Measurements from ENCODE around the gene BCL11B.
"Not testable (repeated sequence)": the region's sequence is repeated elsewhere in the genome, so short reads cannot be mapped to it uniquely, and the experiment has no call there.

BCL11B gene

DNA sequence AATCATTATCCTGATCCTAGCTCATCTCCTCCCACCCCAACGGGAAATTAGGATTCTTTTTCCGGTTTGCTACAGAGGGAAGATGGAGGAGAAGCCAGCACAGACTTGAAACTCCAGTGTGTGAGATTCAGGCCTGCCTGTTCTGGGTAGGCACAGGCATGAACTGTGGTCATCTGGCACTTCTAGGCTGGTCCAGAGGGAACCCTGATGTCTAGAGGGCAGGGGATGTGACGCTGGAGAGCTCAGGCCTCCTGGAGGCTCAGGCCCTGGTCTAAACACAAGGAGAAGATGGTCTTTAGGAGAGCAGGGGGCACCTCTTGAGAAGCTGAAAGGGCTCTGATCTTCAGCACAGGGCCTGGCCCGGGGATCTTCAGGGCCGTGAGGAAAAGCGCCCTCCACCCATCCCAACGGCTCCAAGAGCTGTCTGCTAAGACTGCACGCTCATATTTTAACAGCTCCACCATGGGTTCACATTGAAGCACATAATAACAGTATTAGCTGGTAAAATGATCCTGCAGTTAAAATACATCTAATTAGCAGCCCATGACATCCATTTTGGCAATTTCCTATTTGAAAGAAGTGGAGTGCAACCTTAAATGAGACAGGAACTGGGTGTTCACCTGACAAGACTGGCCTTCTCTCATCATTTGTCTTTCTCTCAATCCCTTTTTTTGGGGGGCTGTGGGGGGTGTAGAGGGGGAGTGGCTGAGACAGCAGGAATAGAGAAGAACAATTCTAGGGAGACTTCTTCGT lies 35.4 kb downstream of the BCL11B start:
- no peak for DNase-seq

DNA sequence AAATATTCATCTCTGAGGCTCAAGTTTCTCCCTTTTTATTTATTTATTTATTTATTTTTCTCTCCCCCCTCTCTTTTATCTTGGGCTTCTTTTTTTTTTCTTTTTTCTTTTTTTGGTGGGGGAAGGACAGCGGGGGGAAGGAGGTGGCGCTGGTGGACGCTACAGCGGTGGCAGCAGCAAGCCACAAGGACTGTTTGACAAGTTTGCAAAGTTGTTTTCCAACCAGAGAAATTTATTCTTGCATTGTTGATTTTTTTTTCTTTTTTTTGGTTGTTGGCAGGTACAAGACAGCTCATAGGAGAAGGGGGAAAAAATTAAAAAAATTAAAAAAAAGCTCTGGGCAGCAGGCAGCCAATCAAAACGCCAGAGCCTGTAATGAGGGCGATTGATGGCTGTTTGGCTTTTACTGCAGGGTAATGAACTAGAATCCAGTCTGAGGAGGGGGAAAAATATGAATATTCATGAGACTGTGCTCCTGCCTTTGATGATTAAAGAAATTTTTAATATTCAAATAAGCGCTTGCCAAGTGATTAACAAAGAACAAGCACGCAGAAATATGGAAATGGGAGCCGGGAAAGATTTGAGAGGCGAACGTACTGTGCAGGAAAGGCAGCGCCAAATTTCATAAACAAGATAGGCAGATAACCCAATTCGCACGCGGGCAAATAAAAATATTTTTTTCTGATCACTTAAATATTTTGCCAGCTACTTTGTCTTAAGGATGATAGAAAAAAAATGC lies 36.2 kb downstream of the BCL11B start:
- no peak for DNase-seq

DNA sequence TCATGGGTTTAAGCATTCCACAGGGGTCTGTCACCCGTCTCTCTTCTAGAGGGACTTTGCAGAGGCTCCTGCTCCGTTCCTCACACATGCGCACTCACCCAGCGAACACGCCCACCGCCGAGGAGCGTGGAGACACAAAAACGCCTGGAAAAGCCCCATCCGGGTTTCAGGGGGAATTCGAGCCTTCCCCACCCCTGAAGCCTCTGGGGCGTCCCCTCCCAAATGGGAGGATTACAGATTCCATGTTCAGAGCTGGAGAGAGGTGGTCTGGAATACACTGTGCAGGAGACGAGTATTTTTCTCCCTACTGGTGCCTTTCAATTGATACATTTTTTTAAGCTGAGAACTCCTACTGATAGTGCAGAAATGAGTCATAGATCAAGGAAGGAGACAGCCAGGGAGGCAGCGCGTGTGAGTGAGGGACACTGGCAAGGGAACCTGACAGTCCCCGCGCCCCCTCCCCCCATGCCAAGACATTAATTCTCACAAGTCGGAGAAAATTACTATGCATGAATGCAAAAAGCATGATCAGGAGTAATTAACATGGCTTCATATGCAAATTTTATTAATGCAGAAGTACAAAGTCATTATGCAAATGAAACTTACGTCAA lies 36.9 kb downstream of the BCL11B start:
- DNase-seq: no peak

DNA sequence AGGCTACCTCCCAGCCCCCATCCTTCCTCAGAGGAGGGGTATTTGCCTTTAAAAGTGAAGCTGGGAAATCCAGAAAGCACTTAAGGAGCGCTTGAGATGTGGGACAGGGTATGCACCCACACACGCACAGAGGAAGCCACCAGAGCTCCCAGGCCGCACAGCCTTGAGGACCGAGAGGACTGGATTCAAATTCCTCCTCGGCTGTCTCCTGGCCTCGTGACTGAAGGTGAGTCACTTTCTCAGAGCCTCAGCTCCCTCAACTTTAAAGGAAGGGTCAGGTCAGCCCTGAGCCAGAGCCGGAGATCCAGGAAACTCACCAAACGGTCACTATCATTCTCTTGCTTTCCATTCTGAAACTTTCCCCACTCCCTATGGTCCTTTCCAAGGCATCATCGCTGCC lies 37.6 kb downstream of the BCL11B start:
- DNase-seq: no peak

DNA sequence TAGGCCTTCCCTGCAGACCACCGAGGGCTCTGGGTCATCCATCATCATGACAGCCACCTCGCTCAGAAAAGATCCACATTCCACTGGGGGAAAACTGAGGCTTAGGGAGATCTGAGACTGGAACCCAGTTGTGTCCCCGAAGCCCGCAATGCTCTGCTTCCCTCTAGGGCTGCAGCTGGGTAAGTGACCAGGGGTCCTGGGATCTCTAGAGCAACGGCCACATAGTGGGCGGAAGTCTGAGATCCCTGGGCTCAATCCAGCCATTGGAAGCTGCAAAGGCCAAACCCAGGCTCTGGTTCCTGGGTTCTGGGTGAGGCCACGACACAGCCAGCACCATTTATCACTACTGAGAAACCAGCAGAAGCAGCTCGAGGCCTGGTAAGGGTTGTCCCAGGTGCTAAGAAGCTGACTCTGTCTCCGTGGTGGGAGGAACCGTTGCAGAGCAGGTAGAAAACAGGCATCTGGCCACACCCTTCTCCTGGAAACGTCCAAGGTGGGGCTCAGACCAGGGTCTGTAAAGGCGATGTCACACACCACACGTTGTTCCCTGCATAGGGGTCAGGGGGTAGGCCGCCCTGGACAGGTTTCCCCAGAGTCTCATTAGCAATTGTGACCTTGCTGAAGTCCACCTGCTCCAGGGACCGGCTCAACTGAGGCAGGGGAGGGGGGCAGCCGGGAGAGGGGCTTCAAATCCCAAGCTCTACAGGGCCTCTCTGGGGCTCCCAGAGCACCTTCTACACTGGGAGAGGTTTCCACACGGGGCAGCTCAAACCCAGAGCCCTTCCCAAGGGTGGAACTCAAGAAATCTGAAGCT lies 38.6 kb downstream of the BCL11B start:
- no peak for DNase-seq

DNA sequence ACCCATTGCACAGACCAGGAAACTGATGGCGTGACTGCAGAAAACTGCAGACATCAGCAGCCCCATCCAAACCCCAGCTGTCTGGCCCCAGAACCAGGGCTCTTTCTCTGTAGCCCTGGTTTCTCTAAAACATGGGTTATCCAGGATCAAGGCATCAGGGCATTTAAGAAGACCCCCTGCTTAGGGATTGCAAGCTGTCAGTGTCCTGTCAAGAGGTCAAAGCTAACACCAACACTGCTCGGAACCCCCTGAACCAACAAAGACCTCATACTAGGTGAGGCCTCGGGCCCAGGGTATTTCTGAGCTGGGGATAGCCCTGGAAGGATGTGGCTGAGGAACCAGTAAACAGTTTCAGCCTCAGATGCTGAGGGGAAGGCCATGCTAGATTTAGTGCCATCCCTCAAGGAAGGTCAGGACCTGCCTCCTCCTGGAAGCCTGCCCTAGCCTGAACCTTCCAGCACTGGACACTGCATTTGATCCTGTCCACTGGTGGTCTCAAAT lies 39.2 kb downstream of the BCL11B start:
- DNase-seq: no peak

DNA sequence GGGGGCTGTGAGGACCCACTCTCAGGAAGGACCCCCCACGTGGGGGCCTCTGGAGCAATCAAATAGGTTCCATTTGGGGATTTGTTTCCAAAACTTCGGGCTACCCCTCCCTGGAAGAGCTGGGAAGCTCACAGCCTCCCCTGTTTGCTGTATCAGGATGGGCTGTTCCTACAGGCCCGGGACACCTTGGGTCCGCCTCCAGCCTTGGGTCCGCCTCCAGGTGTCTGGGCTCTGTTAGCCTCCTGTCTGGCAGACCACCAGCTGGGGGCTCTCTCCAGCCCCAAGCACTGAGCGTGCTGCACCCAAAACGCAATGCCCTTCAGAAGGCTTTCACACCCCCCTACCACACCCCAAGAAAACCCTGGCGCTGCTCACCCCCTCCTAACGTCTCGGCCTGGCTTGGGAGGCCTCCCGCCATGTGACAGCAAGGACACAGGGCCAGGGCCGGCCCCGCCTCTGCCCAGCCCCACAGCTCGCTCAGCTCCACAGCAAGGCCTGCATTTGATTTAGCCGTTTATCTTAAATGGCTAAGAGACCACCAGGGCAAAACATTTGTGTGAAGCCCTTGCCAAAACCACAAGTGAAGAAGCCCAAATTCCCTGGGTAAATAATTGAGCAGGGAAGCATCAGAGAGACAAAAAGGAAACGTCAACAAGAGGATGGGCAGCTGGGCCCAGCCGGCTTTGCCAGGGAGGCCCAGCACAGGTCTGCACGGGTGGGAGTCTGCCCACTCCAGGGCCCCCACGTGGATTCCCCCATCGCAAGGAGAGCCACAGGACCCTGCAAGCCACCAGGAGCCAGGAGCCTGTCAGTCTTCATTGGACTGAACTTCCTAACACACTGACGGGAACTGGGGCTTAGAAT lies 39.9 kb downstream of the BCL11B start:
- no peak for DNase-seq

DNA sequence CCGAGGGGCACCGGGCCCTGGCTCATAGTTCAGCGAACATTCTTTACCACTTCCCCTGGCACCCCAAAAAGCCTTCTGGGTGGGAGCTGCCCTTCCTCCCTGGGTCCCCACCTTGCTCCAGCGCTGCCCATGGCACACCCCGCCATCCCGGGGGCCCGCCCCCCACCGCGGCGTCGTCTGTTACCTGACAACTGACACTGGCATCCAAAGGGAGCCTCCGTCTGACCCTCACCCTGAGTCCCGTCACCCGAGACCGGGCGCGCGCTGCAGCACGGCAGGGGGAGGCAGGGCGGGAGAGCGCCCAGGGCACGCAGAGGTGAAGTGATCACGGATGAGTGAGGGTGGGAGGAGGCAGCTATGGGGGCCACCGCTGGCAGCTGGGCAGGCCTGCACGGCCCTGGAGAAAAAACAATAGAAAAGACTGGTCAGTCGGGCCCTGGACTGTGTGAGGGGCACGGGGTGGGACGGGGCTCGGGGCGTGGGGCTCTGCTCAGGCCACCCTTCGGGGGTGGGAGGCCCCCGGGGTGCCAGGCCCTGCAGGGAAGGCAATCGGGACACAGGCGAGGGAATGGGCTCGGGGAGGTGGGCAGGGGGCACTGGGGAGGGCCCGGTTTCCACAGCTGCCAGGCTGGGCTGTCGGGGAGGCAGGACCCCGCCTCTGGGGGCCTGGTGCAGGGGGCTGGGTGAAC lies 40.7 kb downstream of the BCL11B start:
- no peak for DNase-seq

DNA sequence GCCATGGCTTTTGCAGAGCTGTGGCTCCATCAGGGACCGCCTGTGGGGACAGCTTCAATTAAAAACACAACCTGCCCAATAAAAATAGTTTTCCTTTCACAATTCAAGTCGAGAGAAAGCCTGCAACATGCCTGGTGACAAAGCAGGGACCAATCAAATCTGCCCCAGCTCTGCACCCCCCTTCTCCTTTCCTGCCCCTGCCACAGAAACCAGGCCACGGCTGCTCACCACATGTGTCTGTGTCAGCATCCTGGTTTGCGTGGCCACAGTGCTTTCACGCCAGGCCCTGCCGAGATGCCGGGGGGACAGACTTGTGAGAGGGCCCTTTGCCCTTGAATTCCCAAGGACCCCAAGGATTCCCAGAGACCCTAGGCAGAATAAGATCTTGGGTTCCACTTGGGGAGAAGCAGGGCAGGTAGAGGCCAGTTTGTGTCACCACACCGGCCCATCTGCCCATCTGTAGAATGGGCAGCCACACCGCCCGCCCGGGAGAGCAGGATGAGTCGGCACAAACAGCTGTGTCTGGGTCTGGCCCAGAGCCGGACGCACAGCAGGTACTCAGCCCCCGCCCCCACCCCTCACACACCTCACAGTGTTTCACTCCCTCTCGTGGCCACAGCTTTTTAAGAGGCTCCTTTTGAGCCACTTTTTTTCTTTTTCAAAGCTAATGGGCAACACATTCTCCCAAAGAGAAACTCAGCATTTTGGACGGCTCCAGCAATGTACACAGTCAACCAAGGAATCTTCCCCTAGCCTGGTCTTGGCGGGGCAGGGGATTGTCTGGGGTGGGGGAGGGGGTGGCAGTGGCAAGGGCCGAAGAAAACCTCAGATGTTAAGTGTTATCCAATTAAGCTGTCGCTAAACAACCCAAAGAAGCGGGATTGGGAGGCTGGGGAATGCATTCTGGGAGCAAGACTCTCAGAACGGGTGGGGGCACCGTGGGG lies 41.5 kb downstream of the BCL11B start:
- no peak for DNase-seq

DNA sequence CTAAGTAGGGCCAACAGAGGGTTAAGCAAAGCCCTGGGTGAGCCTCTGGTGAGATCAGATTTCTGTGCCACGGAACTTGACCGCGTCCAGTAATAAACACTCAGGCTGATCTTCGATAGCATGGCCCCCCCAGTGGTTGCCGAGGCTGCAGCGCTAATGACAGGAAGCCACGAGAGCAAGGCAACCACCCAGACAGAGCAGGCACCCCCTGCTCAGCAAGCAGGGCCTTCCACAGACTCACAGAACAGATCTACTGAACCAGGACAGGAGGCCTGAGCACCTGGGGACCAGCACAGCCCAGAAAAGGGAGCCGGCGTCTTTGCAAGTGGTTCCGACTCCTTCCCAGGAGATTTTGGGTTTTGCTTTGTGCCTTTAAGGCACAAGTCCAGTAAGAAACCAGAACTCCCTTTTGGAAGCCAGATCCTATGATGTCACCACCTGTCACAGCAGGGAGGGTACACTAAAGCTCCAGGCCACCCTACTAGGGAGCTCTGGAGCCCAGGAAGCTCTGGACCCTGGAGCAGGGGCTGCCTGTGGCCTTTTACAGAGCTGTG lies 42.3 kb downstream of the BCL11B start:
- DNase-seq: no peak

DNA sequence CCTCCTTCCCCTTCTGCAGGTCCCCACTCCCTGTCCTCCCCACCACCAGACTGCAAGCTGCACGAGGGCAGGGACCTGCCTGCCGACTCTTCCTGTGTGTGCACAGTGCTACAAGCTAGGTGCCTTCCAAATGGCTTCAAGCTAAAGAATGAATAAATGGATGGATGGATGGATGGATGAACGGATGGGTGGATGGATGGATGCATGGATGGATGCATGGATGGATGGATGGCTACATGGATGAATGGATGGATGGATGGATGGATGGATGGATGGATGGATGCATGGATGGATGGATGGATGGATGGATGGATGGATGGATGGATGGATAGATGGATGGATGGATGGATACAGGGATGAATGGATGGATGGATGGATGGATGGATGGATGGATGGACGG lies 43.2 kb downstream of the BCL11B start:
- DNase-seq: not testable (repeated sequence)

DNA sequence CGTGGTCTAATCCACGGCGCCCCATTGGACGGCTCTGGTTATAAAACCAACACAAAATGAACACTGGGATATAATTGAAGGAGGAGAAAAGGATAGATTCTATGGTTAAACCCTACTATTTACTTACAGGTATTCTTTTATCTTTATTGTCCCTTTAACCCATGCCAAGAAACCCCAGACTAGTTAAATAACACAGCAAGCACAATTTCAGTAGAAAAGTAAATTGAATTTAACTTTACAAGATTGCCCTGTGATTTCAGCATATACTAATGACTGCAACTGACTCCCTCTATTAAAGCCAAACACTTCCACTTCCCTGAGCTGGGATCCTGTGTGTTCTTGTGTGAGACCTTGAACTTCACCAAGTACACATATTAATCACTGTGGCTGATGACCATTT lies 45.3 kb downstream of the BCL11B start:
- DNase-seq: no peak

DNA sequence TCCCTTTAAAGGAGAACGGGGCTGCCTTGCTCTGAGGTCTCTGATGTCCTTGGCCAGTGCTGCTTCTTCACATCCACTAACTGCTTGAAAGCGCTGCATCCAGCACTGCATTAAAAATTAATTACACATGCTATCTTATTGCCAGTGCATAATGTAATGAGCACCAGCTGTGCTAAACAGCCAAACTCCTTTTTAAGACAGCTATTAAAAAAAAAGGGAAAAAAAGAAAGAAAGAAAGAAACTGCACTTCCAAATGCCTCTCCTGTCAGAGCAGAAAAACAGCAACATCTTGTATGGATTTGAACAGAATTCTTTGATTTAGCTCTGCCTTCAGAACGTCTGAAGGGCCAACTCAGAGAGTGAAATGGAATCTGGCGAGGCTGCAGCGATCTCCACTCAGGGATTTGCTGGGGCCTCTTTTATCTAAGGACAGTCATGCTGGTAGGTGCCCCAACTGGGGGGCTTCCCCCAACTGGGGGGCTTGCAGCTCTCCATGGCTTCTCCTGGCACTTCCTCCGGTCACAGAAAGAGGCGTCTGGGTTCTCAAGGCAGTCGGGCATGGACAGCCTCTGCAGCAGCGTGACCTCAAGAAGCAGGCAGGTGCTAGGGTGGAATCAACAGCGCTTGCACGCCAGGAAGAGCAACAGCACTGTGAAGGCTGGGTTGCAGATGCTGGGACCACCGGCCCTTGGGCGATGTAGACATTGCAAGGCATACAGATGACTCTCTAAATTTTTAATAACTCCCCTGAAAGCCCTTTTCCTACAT lies 46.4 kb downstream of the BCL11B start:
- DNase-seq: no peak

DNA sequence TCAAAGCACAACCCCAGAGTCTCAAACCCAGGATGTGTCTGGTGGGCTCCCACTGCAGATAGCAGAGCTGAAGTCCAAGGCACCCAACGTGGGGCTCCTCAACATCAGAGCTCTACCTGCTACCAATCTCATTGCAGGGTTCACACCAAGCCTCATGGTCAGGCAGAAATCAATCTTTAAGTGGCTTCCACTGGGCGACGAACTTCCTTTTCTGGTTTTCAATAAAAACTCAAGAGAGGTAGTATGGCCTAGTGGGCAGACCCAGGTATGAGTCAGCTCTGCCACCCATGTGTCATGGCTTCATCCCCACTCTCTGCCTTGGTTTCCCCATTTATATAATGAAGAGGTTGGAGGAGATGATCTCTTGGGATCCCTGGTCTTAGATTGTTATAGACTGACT lies 47.0 kb downstream of the BCL11B start:
- no peak for DNase-seq

DNA sequence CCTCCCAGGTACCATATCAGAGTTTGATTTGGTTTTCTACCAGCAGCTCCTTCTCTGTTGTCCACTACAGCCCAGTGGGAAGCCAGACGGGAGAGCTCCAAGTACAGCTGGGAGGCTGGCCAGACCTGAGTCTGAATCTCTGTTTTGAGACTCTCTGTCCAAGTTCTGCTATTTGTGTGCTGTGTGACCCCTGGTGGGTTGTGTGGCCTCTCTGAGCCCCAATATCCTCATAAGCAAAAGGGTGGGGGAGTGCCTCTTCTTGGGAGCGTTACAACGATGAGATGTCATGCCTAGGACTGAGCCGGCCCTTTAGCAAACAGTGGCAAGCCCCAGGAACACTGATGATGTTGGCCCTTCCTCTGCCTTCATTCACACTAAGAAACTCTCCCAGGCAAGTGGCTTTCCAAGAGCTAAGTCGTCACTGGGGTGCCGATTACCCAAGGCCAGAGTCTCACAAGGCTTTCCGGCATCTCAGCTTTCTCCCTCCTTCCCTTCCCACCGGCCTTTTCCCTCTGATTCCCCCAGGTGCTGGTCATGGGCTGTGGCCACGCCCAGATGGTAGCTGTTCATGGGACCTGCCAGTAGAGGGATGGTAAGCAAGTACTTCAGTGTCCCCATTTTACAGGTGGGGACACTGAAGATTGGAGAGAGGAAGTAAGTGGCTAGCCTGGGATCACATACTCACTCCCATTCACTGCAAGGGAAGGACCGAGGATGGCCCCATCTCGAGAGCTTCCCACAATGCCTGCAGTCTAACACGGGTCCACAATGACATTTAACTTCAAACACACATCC lies 47.7 kb downstream of the BCL11B start:
- no peak for DNase-seq

DNA sequence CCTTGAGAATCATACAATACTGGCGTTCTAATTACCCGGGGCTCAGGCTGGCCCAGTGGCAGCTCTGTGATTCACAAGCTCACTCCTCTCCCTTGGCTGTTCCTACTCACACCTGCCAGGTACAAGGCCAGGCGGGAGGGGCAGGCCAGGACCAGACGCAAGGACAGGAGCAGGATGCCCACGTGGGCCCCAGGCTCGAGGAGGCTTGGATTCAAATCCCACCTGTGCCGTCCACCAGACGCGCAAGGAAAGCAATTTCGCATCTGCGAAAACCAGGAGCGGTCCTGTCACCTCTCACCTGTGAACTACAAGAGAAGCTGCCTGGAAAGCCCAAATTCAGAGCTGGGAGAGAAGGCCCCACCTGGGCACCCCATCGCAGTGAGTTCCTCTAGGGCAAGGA lies 50.6 kb downstream of the BCL11B start:
- DNase-seq: no peak

DNA sequence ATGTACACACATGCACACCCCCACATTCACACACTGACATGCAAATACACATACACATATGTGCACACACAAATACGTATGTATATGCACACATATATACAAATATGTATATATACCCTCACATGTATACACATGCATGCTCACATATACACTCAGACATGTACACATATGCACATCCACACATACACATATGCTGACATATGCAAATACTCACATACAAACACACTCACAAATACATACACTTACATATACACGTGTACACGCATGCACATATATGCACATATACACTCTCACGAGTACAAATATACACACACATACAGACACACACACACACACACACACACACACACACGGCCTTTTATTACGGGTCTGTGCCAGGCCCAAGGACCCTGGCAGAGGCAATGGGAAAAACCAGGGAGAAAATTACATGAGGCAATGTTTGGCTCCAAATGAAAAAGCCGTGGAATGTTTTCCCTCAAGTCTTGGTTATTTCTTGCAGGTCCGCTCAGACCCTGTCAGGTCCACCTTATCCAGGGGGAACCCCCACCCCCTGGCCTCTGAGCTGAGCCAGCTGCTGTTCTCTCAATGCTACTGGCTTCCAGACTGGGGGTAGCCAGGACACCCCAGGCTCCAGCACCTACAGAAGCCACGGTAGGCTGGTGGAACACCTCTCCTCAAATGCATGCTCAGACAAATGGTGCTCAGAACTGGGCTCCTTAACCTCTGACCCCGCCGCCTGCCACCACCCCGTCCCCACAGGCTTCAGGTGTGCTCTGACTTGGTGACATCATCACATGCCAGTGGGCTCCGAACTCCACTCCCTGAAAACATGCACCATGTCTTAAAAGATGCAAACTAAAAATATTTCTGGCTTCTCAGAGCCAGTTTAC lies 54.7 kb downstream of the BCL11B start:
- no peak for DNase-seq

All from NCI-H446 (cell line).